ENCODE results near the gene PPP1R3F.
"Not testable (repeated sequence)": the region's sequence is repeated elsewhere in the genome, so short reads cannot be mapped to it uniquely, and the experiment has no call there.

PPP1R3F gene

GRCh38 chrX:49310371-49310770, 40.8 kb downstream of the PPP1R3F start:
- in situ Hi-C loops (cut with HindIII; ENCODE audit: low sequenced_read_pairs): no loop called here

- in situ Hi-C loops (cut with HindIII; ENCODE audit: low sequenced_read_pairs): no loop called here
Measured at GRCh38 chrX:49312176-49312575, 42.6 kb downstream of the PPP1R3F start.

GRCh38 chrX:49316085-49316484, 46.5 kb downstream of the PPP1R3F start:
- in situ Hi-C loops (cut with HindIII; ENCODE audit: low sequenced_read_pairs): no loop called here

- in situ Hi-C loops (cut with HindIII; ENCODE audit: low sequenced_read_pairs): not testable (repeated sequence)
Measured at GRCh38 chrX:49321737-49322136, 52.1 kb downstream of the PPP1R3F start, which contains the start of gene GAGE12J. Gene GAGE12J, plus strand, starts transcription at chrX:49322037. Its CDS starts 1,157 bp downstream, at chrX:49323194.

- in situ Hi-C loops (cut with HindIII; ENCODE audit: low sequenced_read_pairs): not testable (repeated sequence)
Measured at GRCh38 chrX:49322266-49322665, 52.7 kb downstream of the PPP1R3F start.

- in situ Hi-C loops (cut with HindIII; ENCODE audit: low sequenced_read_pairs): not testable (repeated sequence)
Measured at GRCh38 chrX:49323735-49324134, 54.1 kb downstream of the PPP1R3F start.

GRCh38 chrX:49330421-49330820, 60.8 kb downstream of the PPP1R3F start:
- in situ Hi-C loops (cut with HindIII; ENCODE audit: low sequenced_read_pairs): not testable (repeated sequence)

GRCh38 chrX:49331282-49331681, 61.7 kb downstream of the PPP1R3F start, which contains the start of gene GAGE13:
Gene GAGE13, plus strand, starts transcription at chrX:49331582. Its CDS starts 1,156 bp downstream, at chrX:49332738.
- in situ Hi-C loops (cut with HindIII; ENCODE audit: low sequenced_read_pairs): not testable (repeated sequence)

- in situ Hi-C loops (cut with HindIII; ENCODE audit: low sequenced_read_pairs): not testable (repeated sequence)
Measured at GRCh38 chrX:49331841-49332240, 62.2 kb downstream of the PPP1R3F start.

Measured in DLD1 (cell line).